Hematopoietic multipotent progenitor cell (in vitro differentiated cells): ENCODE data around the gene FBXO45. TPM values are rescaled to one million over a fixed set of nuclear protein-coding genes. Genes with fewer than 3 reads are reported as not detected.
"Not testable (repeated sequence)": the region's sequence is repeated elsewhere in the genome, so short reads cannot be mapped to it uniquely, and the experiment has no call there.

Experiments used
- DNase-seq, 3 donors: peaks; one replicate each; pipeline ENCODE4 v3.0.0-alpha.2; 2011 to 2015; ENCODE audit warnings: low read depth in 2 of 3, low spot score in 2 of 3
- total RNA-seq: library from RNA; depleted of rRNA; stranded (reverse); fragments of >200 nt; gene quantifications from one replicate; pipeline ENCODE4 v1.2.3, GENCODE V29; 2012

The FBXO45 gene
- total RNA-seq, 1 donor: 4.6 TPM

DNA sequence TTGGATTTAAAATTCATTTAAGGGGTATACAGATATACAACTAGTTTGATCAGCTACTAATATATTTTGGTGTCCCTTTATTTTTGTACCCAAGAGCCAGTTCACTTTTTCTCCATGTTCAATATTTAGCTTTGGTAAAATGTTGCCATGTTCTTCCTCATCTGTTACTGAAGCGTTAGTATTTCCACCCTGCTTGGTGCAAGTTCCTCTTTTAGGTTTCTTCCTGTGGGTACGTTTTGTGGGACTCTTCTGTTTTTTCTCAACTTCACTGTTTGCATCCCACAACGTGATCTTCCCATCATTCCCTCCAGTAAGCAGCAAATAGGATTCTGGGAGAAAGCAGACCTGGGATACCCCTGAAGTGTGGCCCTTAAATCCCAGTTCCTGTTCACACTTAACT, 14.3 kb upstream of the FBXO45 start:
- DNase-seq: peak in 2 of 3 donors; percentile 51 to 74

DNA sequence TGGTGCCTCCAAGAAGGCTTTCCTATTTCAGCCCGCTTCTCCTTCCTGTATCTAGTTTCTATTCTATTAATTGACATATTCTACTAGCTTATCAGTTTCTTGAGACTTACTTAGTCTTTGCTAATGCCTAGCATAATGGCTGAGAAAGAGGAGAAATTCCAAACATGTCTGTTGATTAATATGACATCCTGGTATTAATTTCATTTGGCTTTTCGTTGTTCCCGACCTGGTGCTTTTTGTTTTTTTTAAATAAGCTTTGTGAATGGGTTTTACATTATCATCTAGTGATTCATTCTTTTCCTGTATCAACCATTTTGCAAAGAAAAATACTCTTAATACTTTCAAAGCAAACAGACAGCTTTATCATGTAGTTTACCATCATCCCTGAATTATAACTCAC, 13.2 kb upstream of the FBXO45 start:
- no peak for DNase-seq

GRCh38 chr3:196557236-196557635, 11.2 kb upstream of the FBXO45 start:
- DNase-seq: no peak

DNA sequence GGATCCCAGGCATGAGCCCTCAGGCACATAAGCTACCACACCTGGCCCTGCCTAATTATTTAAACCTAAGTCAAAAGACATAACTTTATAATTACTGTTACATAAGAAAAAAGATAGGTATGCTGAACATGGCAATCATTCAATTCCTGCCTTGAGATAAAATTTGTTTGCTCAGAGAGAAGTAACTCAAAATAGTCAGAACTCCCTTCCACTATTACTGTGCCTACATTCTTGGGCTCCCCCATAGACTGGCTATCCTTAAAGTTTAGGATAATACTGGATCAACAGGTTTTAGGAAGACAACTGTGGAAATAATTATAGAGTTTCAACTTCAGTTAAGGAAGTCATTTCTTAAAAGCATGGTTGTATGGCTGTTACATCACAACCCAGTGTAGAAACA, 10.0 kb upstream of the FBXO45 start:
- DNase-seq: no peak

DNA sequence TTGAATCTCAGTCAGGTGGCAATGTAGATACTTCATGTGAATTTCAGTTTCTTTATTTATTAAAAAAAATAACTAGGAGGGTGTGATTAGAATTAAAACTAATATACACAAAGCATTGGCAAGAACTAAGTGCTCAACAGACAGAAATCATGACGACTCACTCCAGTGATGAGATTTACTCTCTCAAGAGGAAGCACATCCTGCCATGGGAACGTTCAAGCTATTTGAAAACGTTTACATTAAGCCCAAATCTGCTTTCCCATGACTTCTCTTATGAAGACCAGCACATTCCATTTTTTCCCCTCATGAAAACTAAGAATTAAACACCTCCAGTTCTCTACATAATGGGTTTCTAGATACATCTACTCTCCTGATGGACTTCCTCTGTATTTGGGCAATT, 8.6 kb upstream of the FBXO45 start:
- DNase-seq: no peak

- DNase-seq: peak in 2 of 3 donors; percentile 42 to 44
Measured at GRCh38 chr3:196563721-196564225, 4.7 kb upstream of the FBXO45 start.

DNA sequence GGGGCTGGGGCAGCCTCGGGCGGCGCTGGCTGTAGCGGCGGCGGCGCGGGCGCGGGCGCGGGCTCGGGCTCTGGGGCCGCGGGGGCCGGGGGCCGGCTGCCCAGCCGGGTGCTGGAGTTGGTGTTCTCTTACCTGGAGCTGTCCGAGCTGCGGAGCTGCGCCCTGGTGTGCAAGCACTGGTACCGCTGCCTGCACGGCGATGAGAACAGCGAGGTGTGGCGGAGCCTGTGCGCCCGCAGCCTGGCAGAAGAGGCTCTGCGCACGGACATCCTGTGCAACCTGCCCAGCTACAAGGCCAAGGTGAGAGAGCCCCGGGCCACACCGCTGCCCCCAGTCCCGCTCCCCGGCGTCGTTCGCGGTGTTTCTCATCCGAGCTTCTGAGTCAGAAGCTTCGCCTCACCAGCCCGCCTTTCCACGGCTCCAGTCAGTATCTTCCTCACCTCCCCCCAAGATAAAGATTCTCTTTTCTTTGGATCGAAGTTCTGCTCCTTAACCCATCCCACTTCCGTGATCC, 600 bp downstream of the FBXO45 start:
- DNase-seq: peak; percentile 25 to 46 (median 35)

- not testable (repeated sequence) for DNase-seq
Measured at GRCh38 chr3:196570332-196570731, 1.9 kb downstream of the FBXO45 start.

DNA sequence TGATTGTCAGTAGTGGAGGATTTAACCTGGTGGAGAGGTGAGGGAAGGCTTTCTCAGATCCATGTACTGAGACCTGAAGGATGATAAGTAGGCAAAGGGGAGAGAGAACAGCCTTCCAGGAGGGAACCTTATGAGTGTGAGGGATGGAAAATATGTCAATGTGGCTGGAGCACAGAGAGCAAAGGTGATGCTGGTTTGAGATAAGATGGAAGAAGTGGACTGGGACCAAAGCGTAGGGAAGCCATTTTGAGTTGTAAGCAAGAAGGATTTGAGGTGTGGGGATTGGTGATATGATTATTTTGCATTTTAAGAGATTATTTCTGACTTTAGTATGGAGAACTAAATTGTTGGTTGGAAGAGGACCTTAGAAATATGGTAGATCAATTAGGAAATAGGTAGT, 3.9 kb downstream of the FBXO45 start:
- DNase-seq: no peak

DNA sequence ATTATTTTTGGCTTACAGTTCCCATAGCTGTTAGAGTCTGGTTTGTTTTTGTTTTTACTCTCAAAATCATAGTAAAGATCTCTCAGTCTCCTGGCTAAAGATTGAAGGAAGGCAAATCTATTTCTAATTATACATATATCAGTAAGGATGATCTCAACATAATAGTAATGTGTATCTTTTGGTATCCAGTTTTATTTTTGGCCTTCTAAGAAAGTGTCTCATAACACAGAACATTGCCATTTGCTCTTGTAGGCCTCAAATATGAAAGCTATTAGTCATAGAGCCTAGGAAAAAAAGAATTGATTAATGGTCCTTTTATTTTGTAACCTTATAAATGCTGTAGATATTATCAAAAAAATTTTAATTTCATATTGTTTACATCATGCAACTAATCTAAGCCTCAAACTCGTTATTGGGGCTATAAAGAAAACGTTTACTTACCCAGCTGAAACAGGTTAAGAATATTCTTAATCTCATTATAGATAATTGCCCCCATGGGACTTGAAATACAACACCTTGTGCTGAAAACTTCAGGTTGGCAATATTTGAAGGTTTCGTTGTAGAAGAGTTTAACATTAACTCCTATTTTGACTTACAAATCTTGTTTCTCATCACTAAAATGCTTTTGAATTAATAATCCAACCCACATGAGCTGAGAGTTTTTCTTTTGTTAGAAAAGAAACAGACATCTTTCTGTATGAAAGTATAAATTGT, 16.7 kb downstream of the FBXO45 start:
- DNase-seq: no peak

- no peak for DNase-seq
Measured at GRCh38 chr3:196590279-196590678, 21.8 kb downstream of the FBXO45 start.

DNA sequence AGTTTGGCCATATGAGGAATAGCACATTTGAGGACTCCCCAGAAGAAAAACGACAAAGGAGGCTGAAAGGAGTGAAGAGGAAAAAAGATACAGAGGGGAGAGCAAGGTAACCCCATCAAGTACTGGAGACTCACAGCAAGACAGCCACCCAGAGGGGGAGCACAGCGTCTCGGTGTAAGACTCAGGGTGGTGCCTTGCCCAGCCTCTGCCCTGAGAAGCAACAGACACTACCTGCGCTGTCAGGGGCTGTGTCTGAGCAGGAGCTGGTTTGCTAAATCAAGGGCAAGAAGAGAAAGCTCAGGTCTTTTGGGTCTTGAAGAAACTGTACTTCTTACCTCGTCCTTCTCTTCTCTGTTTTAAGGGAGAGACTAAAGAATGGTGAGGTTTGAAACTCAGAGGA, 27.9 kb downstream of the FBXO45 start:
- no peak for DNase-seq

DNA sequence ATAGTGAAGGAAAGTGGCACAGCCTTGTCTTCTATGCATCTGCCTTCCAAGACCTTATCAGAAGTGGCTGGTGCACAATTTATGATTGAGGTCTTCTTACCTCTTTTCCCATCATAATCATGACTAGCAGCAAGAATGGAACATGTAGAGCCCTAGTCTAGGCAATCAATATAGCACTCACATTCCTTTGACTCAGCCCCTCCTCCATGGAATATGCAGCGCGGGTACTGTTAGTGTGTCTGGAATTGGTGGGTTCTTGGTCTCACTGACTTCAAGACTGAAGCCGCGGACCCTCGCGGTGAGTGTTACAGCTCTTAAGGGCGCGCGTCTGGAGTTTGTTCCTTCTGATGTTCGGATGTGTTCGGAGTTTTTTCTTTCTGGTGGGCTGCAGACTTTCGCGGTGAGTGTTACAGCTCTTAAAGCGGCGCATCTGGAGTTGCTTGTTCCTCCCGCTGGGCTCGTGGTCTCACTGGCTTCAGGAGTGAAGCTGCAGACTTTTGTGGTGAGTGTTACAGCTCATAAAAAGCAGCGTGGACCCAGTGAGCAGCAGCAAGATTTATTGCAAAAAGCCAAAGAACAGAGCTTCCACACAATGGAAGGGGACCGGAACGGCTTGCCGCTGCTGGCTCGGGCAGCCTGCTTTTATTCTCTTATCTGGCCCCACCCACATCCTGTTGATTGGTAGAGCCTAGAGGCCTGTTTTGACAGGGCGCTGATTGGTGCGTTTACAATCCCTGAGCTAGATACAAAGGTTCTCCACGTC, 29.7 kb downstream of the FBXO45 start:
- peak in 1 of 3 donors; percentile 90 for DNase-seq

- DNase-seq: no peak
Measured at GRCh38 chr3:196599734-196600128, 31.3 kb downstream of the FBXO45 start.

DNA sequence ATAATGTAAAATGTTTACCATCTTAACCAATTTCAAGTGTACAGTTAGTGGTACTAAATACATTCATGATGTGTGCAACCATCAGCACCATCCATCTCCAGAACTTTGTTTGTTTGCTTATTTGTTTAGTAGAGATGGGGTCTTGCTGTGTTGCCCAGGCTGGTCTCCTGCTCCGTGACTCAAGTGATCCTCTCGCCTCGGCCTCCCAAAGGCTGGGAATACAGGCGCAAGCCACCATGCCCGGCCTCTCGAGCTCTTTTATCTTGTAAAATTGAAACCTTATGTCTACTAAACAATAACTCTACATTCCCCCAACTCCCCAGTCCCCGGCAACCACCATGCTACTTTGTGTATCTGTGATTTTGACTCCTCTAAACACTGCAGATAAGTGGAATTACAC, 31.9 kb downstream of the FBXO45 start:
- DNase-seq: no peak

GRCh38 chr3:196602673-196603072, 34.2 kb downstream of the FBXO45 start:
- DNase-seq: no peak

GRCh38 chr3:196603683-196604082, 35.2 kb downstream of the FBXO45 start:
- DNase-seq: no peak

- peak in 1 of 3 donors; percentile 57 for DNase-seq
Measured at GRCh38 chr3:196604548-196604947, 36.1 kb downstream of the FBXO45 start.

DNA sequence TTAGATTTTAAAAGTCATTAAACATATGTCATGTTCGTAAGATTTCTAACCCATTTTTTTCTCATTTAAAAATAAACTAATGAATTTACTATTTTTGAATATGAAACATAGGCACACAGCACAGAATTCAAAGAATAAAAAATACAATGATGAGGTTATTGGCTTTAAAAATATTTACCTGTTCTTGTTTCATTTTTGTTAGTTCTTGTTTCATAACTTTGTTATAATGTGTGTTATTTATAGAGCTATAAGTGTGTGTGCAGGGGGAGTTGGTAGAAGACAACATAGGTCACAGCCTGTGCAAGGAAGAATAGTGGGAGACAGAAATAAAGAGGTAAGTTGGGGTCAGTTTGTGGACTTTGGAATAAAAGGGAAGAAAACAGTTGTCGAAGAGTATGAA, 40.2 kb downstream of the FBXO45 start:
- no peak for DNase-seq

GRCh38 chr3:196609343-196609775, 40.9 kb downstream of the FBXO45 start:
- DNase-seq: peak; percentile 82 to 99 (median 97)

- no peak for DNase-seq
Measured at GRCh38 chr3:196609805-196610515, 41.5 kb downstream of the FBXO45 start.
